Testis (tissue), 3 donors: ENCODE measurements around the gene NUP98. TPM values are rescaled to one million over a fixed set of nuclear protein-coding genes. Genes with fewer than 3 reads are reported as not detected.

Experiments
- DNase-seq: peaks from one replicate; pipeline ENCODE4 v3.0.0-alpha.2; 2019
- H3K27ac ChIP-seq, 2 donors: fragments of 200-600 bp; sonication (generic); one replicate each; pipeline ENCODE4 v1.5.1; 2019
- H3K27me3 ChIP-seq: fragments of 200-600 bp; sonication (generic); one replicate; pipeline ENCODE4 v1.5.1; 2019
- H3K36me3 ChIP-seq: fragments of 200-600 bp; sonication (generic); one replicate; pipeline ENCODE4 v1.5.1; 2017; ENCODE audit warnings: low read depth; ENCODE audit errors: missing control alignments
- H3K4me1 ChIP-seq: fragments of 200-600 bp; sonication (generic); one replicate; pipeline ENCODE4 v1.5.1; 2019
- H3K4me3 ChIP-seq, 2 donors: fragments of 200-600 bp; sonication (generic); one replicate each; pipeline ENCODE4 v1.5.1; 2017 to 2019
- H3K9me3 ChIP-seq: fragments of 200-600 bp; sonication (generic); one replicate; pipeline ENCODE4 v1.5.1; 2017
- CTCF ChIP-seq, 3 experiments: fragments of 450-650 bp in 2 of 3; fragments of 200-600 bp in 1 of 3; sonication (generic) in 1 of 3; IDR thresholded peaks; one replicate each; pipeline ENCODE4 v1.5.1; 2016 to 2019; ENCODE audit warnings: antibody characterized with exemption in 3 of 3, mild to moderate bottlenecking in 2 of 3, moderate library complexity in 1 of 3
- POLR2A ChIP-seq: fragments of 450-650 bp; IDR thresholded peaks from one replicate; pipeline ENCODE4 v1.6.1; 2017; ENCODE audit warnings: antibody characterized with exemption, mild to moderate bottlenecking, moderate library complexity
- WGBS, 2 donors: methylation state at CpG; one replicate each; pipeline ENCODE4 v1.1.5; 2018; 5-methylcytosine and 5-hydroxymethylcytosine counted together
- intact Hi-C: fragments of 100-400 bp; cut with DNase I; formaldehyde crosslinking; loops from one replicate; pipeline ENCODE4 v1.15.1; 2023; ENCODE audit warnings: low total_unique reads
- polyA plus RNA-seq: library from polyadenylated mRNA; stranded (reverse); fragments of 350-450 nt; fragmentation: Illumina TruSeq; extraction: RNeasy Lipid Tissue Mini Kit (QIAGEN cat#74804); gene quantifications from one replicate; pipeline ENCODE4 v1.2.3, GENCODE V29; 2014; ENCODE audit warnings: low read depth, low replicate concordance; ENCODE audit not compliant: insufficient read depth
- total RNA-seq, 2 donors: library from RNA; depleted of rRNA; stranded (reverse); fragments of >200 nt; gene quantifications; one replicate each; pipeline ENCODE4 v1.2.3, GENCODE V29; 2016

NUP98 gene
- total and polyA plus RNA-seq, 3 donors from 2014 or later: 211 to 354 (median 280) TPM

- no peaks in the 10 kb centered on the region for H3K4me1 ChIP-seq
- H3K27ac ChIP-seq: no peak overlapping the region
- H3K4me3 ChIP-seq: no peak overlapping the region
- H3K9me3 ChIP-seq: no peaks in the 10 kb centered on the region
- WGBS, 2 donors: 91 to 96% methylated on average over 1 of the region's 1 CpG
- intact Hi-C loops: no loop called here
- no peaks in the 10 kb centered on the region for H3K36me3 ChIP-seq
- no peak for DNase-seq
- no peak for TF ChIP-seq POLR2A
- TF ChIP-seq CTCF (IDR thresholded peaks at IDR 0.05): no peak
- H3K27me3 ChIP-seq: no peaks in the 10 kb centered on the region
These were observed 87.4 kb downstream of the NUP98 start for GRCh38 chr11:3709977-3710376.

- 81 to 86% methylated on average over 2 of the region's 2 CpGs for WGBS, 2 donors
- intact Hi-C loops: no loop called here
These were observed 90.2 kb downstream of the NUP98 start for GRCh38 chr11:3707176-3707575.

GRCh38 chr11:3703383-3703782 is 94.0 kb downstream of the NUP98 start:
- Histone ChIP-seq H3K27me3 (no peaks in the 10 kb centered on the region), H3K9me3 (no peaks in the 10 kb centered on the region), H3K27ac (no peak overlapping the region), H3K4me1 (no peaks in the 10 kb centered on the region), H3K4me3 (no peak overlapping the region), H3K36me3 (no peaks in the 10 kb centered on the region)
- intact Hi-C loops: no loop called here
- TF ChIP-seq CTCF (IDR thresholded peaks at IDR 0.05) (no peak), POLR2A (no peak)
- no peak for DNase-seq
- WGBS, 2 donors: 90% methylated on average over 3 of the region's 3 CpGs

More at GRCh38 chr11:3707176-3707575, 90.2 kb downstream of the NUP98 start:
- no peak overlapping the region for H3K4me3 ChIP-seq
- no peaks in the 10 kb centered on the region for H3K36me3 ChIP-seq
- H3K27me3 ChIP-seq: no peaks in the 10 kb centered on the region
- H3K4me1 ChIP-seq: no peaks in the 10 kb centered on the region
- DNase-seq: no peak
- no peaks in the 10 kb centered on the region for H3K9me3 ChIP-seq
- no peak overlapping the region for H3K27ac ChIP-seq
- TF ChIP-seq POLR2A: no peak
- TF ChIP-seq CTCF (IDR thresholded peaks at IDR 0.05): no peak

GRCh38 chr11:3700910-3701309 is 96.4 kb downstream of the NUP98 start:
- Histone ChIP-seq H3K4me3 (no peak overlapping the region), H3K36me3 (no peaks in the 10 kb centered on the region), H3K4me1 (no peaks in the 10 kb centered on the region), H3K27ac (no peak overlapping the region), H3K9me3 (no peaks in the 10 kb centered on the region), H3K27me3 (no peaks in the 10 kb centered on the region)
- intact Hi-C loops: no loop called here
- TF ChIP-seq POLR2A: no peak
- no peak for TF ChIP-seq CTCF (IDR thresholded peaks at IDR 0.05)
- DNase-seq: no peak
- WGBS, 2 donors: 86 to 94% methylated on average over 2 of the region's 2 CpGs

- H3K27ac ChIP-seq: no peak overlapping the region
- H3K9me3 ChIP-seq: no peaks in the 10 kb centered on the region
- intact Hi-C loops: no loop called here
- TF ChIP-seq CTCF (IDR thresholded peaks at IDR 0.05) (no peak), POLR2A (no peak)
- no peak for DNase-seq
- H3K4me3 ChIP-seq: no peak overlapping the region
- H3K4me1 ChIP-seq: no peaks in the 10 kb centered on the region
- 91% methylated on average over 2 of the region's 2 CpGs for WGBS, 2 donors
- no peaks in the 10 kb centered on the region for H3K36me3 ChIP-seq
- H3K27me3 ChIP-seq: no peaks in the 10 kb centered on the region
These were observed 96.9 kb downstream of the NUP98 start for GRCh38 chr11:3700410-3700809.
